Measurements from ENCODE around the gene UVRAG. TPM values are rescaled to one million over a fixed set of nuclear protein-coding genes. Genes with fewer than 3 reads are reported as not detected.

UVRAG gene
- total and polyA plus RNA-seq, 4 donors: 4.4 to 15.1 (median 10.0) TPM

DNA sequence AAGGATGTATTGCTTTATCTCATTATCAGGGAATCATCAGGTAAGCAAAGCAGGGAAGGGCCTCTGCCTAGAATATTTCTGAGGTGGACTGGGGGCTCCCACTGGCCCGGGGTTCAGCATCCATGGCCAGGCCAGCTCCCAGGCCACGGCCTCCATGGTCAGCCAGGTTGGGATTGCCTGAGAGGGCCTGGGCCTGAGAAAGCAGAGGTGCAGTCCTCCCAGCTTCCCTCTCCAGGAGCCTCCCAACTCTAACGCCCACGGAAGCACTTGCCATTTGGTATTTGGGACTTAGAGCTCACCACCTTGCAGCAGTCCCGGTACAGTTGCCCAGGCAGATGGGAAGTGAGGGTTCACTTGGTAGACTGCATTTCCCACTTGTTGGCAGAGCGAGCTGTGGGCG, 33.7 kb upstream of the UVRAG start (continued):
- TF ChIP-seq, protein P1, sequence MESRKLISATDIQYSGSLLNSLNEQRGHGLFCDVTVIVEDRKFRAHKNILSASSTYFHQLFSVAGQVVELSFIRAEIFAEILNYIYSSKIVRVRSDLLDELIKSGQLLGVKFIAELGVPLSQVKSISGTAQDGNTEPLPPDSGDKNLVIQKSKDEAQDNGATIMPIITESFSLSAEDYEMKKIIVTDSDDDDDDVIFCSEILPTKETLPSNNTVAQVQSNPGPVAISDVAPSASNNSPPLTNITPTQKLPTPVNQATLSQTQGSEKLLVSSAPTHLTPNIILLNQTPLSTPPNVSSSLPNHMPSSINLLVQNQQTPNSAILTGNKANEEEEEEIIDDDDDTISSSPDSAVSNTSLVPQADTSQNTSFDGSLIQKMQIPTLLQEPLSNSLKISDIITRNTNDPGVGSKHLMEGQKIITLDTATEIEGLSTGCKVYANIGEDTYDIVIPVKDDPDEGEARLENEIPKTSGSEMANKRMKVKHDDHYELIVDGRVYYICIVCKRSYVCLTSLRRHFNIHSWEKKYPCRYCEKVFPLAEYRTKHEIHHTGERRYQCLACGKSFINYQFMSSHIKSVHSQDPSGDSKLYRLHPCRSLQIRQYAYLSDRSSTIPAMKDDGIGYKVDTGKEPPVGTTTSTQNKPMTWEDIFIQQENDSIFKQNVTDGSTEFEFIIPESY (IDR thresholded peaks at IDR 0.05): no peak

DNA sequence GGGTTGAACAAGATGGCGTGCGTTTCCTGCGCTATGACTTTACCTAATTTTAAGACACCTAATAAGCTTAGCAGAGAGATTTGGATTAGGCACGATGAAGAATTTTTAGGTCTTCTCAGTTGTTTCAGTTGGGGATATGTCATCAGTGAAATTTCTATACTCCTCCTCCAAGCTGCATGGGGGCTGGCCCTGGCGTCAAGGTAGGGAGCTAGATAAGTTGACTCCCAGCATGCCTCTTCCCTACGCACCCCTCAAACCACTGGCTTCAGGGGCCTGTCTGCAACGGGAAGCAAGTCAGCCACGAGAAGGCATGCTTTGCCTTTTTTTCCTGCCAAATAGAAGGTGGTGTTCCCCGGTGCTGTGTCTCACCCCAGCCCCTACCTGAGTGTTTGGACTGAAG, 33.2 kb upstream of the UVRAG start:
- TF ChIP-seq HNF4G (IDR thresholded peaks at IDR 0.05) (no peak), FOXA1 (IDR thresholded peaks at IDR 0.05) (no peak), JUND (IDR thresholded peaks at IDR 0.05) (no peak), TAF1 (conservative IDR thresholded peaks at IDR 0.05) (no peak)
- TF ChIP-seq, protein P2, sequence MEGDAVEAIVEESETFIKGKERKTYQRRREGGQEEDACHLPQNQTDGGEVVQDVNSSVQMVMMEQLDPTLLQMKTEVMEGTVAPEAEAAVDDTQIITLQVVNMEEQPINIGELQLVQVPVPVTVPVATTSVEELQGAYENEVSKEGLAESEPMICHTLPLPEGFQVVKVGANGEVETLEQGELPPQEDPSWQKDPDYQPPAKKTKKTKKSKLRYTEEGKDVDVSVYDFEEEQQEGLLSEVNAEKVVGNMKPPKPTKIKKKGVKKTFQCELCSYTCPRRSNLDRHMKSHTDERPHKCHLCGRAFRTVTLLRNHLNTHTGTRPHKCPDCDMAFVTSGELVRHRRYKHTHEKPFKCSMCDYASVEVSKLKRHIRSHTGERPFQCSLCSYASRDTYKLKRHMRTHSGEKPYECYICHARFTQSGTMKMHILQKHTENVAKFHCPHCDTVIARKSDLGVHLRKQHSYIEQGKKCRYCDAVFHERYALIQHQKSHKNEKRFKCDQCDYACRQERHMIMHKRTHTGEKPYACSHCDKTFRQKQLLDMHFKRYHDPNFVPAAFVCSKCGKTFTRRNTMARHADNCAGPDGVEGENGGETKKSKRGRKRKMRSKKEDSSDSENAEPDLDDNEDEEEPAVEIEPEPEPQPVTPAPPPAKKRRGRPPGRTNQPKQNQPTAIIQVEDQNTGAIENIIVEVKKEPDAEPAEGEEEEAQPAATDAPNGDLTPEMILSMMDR (IDR thresholded peaks at IDR 0.05; ENCODE audit: low read depth, low read length, missing input control): no peak
- TF ChIP-seq, protein P3, sequence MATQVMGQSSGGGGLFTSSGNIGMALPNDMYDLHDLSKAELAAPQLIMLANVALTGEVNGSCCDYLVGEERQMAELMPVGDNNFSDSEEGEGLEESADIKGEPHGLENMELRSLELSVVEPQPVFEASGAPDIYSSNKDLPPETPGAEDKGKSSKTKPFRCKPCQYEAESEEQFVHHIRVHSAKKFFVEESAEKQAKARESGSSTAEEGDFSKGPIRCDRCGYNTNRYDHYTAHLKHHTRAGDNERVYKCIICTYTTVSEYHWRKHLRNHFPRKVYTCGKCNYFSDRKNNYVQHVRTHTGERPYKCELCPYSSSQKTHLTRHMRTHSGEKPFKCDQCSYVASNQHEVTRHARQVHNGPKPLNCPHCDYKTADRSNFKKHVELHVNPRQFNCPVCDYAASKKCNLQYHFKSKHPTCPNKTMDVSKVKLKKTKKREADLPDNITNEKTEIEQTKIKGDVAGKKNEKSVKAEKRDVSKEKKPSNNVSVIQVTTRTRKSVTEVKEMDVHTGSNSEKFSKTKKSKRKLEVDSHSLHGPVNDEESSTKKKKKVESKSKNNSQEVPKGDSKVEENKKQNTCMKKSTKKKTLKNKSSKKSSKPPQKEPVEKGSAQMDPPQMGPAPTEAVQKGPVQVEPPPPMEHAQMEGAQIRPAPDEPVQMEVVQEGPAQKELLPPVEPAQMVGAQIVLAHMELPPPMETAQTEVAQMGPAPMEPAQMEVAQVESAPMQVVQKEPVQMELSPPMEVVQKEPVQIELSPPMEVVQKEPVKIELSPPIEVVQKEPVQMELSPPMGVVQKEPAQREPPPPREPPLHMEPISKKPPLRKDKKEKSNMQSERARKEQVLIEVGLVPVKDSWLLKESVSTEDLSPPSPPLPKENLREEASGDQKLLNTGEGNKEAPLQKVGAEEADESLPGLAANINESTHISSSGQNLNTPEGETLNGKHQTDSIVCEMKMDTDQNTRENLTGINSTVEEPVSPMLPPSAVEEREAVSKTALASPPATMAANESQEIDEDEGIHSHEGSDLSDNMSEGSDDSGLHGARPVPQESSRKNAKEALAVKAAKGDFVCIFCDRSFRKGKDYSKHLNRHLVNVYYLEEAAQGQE (IDR thresholded peaks at IDR 0.05): no peak
- Histone ChIP-seq H3K27me3 (ENCODE audit: control insufficient read depth in 4 of 4, insufficient read depth in 4 of 4, low read length in 3 of 4) (no peaks in the 10 kb centered on the region), H3K9me3 (ENCODE audit: control insufficient read depth in 4 of 4, low read length in 3 of 4) (no peaks in the 10 kb centered on the region), H3K4me3 (ENCODE audit: low read depth in 1 of 3, low read length in 3 of 3) (no peak overlapping the region), H3K9ac (ENCODE audit: low read depth in 1 of 2, low read length in 2 of 2) (no peak overlapping the region), H3K4me1 (ENCODE audit: control insufficient read depth in 4 of 4, insufficient read depth in 4 of 4, low read length in 3 of 4) (peaks cover 18 to 95% (median 78%) of the 10 kb centered on the region in 4 donors), H3K36me3 (ENCODE audit: control insufficient read depth in 4 of 4, insufficient read depth in 3 of 4, low read depth in 1 of 4, low read length in 3 of 4) (peaks cover 0 to 3% (median 0%) of the 10 kb centered on the region in 4 donors), H3K27ac (ENCODE audit: low read depth in 1 of 2, low read length in 2 of 2) (no peak overlapping the region)
- DNase-seq (ENCODE audit: low spot score): no peak
- WGBS: 93% methylated on average over 9 of the region's 9 CpGs

DNA sequence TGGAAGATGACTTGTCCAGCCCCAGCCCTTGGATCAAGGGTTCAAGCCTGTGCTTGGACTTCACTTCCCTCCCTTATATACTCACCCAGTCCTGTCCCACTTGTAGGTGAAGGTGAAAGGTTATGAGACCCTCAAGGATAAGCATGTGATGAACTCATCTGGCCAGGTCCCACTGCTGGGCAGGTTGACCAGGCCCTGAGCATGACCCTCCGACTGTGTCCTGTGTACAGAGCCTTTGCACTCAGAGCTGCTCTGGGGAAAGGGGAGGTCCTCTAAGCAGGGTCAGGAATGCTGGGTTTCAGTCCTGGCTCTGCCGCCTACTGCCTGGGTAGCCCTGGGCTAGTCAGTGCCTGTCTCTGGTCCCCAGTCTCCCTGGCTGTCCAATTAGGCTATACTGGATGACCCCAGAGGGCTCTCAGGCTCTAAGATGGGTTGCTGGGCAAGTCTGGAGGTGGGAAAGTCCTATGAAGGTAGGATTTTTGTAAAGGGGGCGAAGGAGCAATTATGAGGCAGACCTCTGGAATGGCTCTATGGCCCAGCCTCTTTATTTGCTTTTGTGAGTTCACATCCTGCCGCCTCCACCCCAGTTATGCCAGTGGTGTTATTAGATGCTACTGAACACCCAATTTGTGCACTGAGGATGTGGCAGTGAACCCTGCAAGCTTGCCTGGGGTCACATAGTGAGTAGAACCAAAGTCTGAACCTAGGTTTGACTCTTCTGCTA, 32.3 kb upstream of the UVRAG start:
- TF ChIP-seq HNF4A (conservative IDR thresholded peaks at IDR 0.05) (peak; percentile 37 to 76), RAD21 (IDR thresholded peaks at IDR 0.05) (no peak), FOXA2 (IDR thresholded peaks at IDR 0.05) (peak; percentile 72), SP1 (IDR thresholded peaks at IDR 0.05) (peak; percentile 54), JUND (IDR thresholded peaks at IDR 0.05) (peak in 1 of 2 donors; percentile 20), RXRA (IDR thresholded peaks at IDR 0.05) (peak; percentile 67 to 75)
- TF ChIP-seq, protein P3 (IDR thresholded peaks at IDR 0.05): peak; percentile 40
- TF ChIP-seq, protein P2 (IDR thresholded peaks at IDR 0.05; ENCODE audit: low read depth, low read length, missing input control): no peak
- 48% methylated on average over 4 of the region's 4 CpGs for WGBS

More for the DNA sequence above, 32.3 kb upstream of the UVRAG start:
- no peaks in the 10 kb centered on the region for H3K9me3 ChIP-seq (ENCODE audit: control insufficient read depth in 4 of 4, low read length in 3 of 4)
- no peaks in the 10 kb centered on the region for H3K27me3 ChIP-seq (ENCODE audit: control insufficient read depth in 4 of 4, insufficient read depth in 4 of 4, low read length in 3 of 4)
- DNase-seq (ENCODE audit: low spot score): no peak
- H3K4me3 ChIP-seq (ENCODE audit: low read depth in 1 of 3, low read length in 3 of 3): no peak overlapping the region
- no peak overlapping the region for H3K9ac ChIP-seq (ENCODE audit: low read depth in 1 of 2, low read length in 2 of 2)
- peak overlapping the region; percentile 33 to 44 for H3K27ac ChIP-seq (ENCODE audit: low read depth in 1 of 2, low read length in 2 of 2)
- peaks cover 17 to 94% (median 81%) of the 10 kb centered on the region in 4 donors for H3K4me1 ChIP-seq (ENCODE audit: control insufficient read depth in 4 of 4, insufficient read depth in 4 of 4, low read length in 3 of 4)
- peaks cover 0 to 3% (median 0%) of the 10 kb centered on the region in 4 donors for H3K36me3 ChIP-seq (ENCODE audit: control insufficient read depth in 4 of 4, insufficient read depth in 3 of 4, low read depth in 1 of 4, low read length in 3 of 4)
